Peyer's patch (tissue), 4 donors: ENCODE results near the gene SFTPD.

Experiments used
- POLR2A ChIP-seq, 2 donors: fragments of 450-650 bp; IDR thresholded peaks; one replicate each; pipeline ENCODE4 v1.5.1; 2017; ENCODE audit warnings: antibody characterized with exemption in 2 of 2, mild to moderate bottlenecking in 2 of 2, moderate library complexity in 2 of 2
- TF ChIP-seq, protein P1 (sequence below), 6 experiments: fragments of 450-650 bp in 4 of 6; fragments of 200-600 bp in 2 of 6; sonication (generic) in 1 of 6; IDR thresholded peaks; one replicate each; pipeline ENCODE4 v1.5.1; 2017 to 2019; ENCODE audit warnings: antibody characterized with exemption in 6 of 6, mild to moderate bottlenecking in 3 of 6, moderate library complexity in 1 of 6

- no peak for TF ChIP-seq POLR2A (IDR thresholded peaks at IDR 0.05)
- TF ChIP-seq, protein P1, sequence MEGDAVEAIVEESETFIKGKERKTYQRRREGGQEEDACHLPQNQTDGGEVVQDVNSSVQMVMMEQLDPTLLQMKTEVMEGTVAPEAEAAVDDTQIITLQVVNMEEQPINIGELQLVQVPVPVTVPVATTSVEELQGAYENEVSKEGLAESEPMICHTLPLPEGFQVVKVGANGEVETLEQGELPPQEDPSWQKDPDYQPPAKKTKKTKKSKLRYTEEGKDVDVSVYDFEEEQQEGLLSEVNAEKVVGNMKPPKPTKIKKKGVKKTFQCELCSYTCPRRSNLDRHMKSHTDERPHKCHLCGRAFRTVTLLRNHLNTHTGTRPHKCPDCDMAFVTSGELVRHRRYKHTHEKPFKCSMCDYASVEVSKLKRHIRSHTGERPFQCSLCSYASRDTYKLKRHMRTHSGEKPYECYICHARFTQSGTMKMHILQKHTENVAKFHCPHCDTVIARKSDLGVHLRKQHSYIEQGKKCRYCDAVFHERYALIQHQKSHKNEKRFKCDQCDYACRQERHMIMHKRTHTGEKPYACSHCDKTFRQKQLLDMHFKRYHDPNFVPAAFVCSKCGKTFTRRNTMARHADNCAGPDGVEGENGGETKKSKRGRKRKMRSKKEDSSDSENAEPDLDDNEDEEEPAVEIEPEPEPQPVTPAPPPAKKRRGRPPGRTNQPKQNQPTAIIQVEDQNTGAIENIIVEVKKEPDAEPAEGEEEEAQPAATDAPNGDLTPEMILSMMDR (IDR thresholded peaks at IDR 0.05): no peak
Measured at GRCh38 chr10:79994556-79994955, 45.7 kb upstream of the SFTPD start.
